HG03039 (cell line): Measurements from ENCODE around the gene EPB41L2.
"Not testable (repeated sequence)": the region's sequence is repeated elsewhere in the genome, so short reads cannot be mapped to it uniquely, and the experiment has no call there.

Experiments
- ATAC-seq: cut with Tn5 transposase; IDR thresholded peaks from one replicate; pipeline ENCODE4 v1.9.1; 2021; ENCODE audit warnings: mild to moderate bottlenecking, moderate library complexity; ENCODE audit not compliant: unreplicated experiment

Gene EPB41L2

GRCh38 chr6:131005439-131006016, 57.5 kb downstream of the EPB41L2 start:
- ATAC-seq = no peak

- no peak for ATAC-seq
These were observed 58.1 kb downstream of the EPB41L2 start for GRCh38 chr6:131004936-131005335.

GRCh38 chr6:131004387-131004755, 58.7 kb downstream of the EPB41L2 start:
- no peak for ATAC-seq

GRCh38 chr6:131003488-131004386, 59.3 kb downstream of the EPB41L2 start:
- ATAC-seq = no peak

- ATAC-seq = no peak
These were observed 60.4 kb downstream of the EPB41L2 start for GRCh38 chr6:131002661-131002980.

GRCh38 chr6:131001945-131002660, 60.9 kb downstream of the EPB41L2 start:
- no peak for ATAC-seq

GRCh38 chr6:131001111-131001736, 61.8 kb downstream of the EPB41L2 start:
- ATAC-seq = no peak

GRCh38 chr6:131000544-131000943, 62.5 kb downstream of the EPB41L2 start:
- no peak for ATAC-seq

- ATAC-seq = no peak
These were observed 65.8 kb downstream of the EPB41L2 start for GRCh38 chr6:130997061-130997753.

- no peak for ATAC-seq
These were observed 66.4 kb downstream of the EPB41L2 start for GRCh38 chr6:130996635-130997034.

- ATAC-seq = no peak
These were observed 67.1 kb downstream of the EPB41L2 start for GRCh38 chr6:130995783-130996447.

- no peak for ATAC-seq
These were observed 68.5 kb downstream of the EPB41L2 start for GRCh38 chr6:130994319-130995097.

GRCh38 chr6:130993292-130993765, 69.7 kb downstream of the EPB41L2 start:
- ATAC-seq = no peak

- ATAC-seq = no peak
These were observed 71.5 kb downstream of the EPB41L2 start for GRCh38 chr6:130991422-130992137.

GRCh38 chr6:130987539-130987938, 75.5 kb downstream of the EPB41L2 start:
- not testable (repeated sequence) for ATAC-seq

GRCh38 chr6:130985115-130985514, 77.9 kb downstream of the EPB41L2 start:
- no peak for ATAC-seq

- no peak for ATAC-seq
These were observed 80.0 kb downstream of the EPB41L2 start for GRCh38 chr6:130982941-130983456.

- ATAC-seq = no peak
These were observed 80.9 kb downstream of the EPB41L2 start for GRCh38 chr6:130982135-130982534.

GRCh38 chr6:130981409-130981808, 81.6 kb downstream of the EPB41L2 start:
- no peak for ATAC-seq
